ENCODE measurements around the gene ZNF511.

DNA sequence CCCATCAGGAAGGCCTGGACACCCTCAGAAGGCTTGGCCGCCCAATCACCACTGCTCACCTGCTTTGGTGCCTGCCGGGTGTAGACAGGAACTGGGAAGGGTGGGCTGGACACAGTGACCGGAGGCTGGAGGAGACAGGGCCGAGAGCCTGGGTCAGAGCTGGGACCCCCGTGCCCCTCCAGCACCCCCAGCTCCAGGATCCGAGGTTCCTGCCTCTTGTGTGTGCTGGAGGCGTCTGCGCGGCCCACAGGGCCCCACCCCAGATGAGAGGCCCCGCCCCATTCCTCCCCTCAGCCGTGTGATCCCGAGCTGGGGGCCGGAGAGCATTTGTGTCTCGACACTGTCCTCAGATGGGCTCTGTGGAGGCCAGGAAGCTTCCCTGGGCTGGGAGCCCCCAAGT lies 41.4 kb upstream of the ZNF511 start:
- TF ChIP-seq POLR2A (IDR thresholded peaks at IDR 0.05; ENCODE audit: low read length) (no peak), GATA1 (IDR thresholded peaks at IDR 0.05; ENCODE audit: low read depth, low read length) (no peak)
